Coronary artery (tissue), 2 donors: ENCODE measurements around the gene SLC4A9.

ENCODE experiments used
- DNase-seq: peaks from one replicate; pipeline ENCODE4 v3.0.0-alpha.2; 2017; ENCODE audit warnings: low spot score
- H3K27ac ChIP-seq, 2 donors: fragments of 200-600 bp; sonication (generic); one replicate each; pipeline ENCODE4 v1.5.1; 2016 to 2019
- H3K4me3 ChIP-seq: fragments of 200-600 bp; sonication (generic); 2 replicates; pipeline ENCODE4 v1.5.1; 2016; ENCODE audit warnings: mild to moderate bottlenecking, moderate library complexity
- TF ChIP-seq, protein P1 (sequence below): fragments of 200-600 bp; sonication (generic); IDR thresholded peaks from one replicate; pipeline ENCODE4 v1.5.1; 2019; ENCODE audit warnings: antibody characterized with exemption

SLC4A9 gene

GRCh38 chr5:140318792-140319191 lies 41.2 kb upstream of the SLC4A9 start:
- DNase-seq, result no peak
- TF ChIP-seq, protein P1, sequence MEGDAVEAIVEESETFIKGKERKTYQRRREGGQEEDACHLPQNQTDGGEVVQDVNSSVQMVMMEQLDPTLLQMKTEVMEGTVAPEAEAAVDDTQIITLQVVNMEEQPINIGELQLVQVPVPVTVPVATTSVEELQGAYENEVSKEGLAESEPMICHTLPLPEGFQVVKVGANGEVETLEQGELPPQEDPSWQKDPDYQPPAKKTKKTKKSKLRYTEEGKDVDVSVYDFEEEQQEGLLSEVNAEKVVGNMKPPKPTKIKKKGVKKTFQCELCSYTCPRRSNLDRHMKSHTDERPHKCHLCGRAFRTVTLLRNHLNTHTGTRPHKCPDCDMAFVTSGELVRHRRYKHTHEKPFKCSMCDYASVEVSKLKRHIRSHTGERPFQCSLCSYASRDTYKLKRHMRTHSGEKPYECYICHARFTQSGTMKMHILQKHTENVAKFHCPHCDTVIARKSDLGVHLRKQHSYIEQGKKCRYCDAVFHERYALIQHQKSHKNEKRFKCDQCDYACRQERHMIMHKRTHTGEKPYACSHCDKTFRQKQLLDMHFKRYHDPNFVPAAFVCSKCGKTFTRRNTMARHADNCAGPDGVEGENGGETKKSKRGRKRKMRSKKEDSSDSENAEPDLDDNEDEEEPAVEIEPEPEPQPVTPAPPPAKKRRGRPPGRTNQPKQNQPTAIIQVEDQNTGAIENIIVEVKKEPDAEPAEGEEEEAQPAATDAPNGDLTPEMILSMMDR, result no peak
- no peak overlapping the region for H3K4me3 ChIP-seq

GRCh38 chr5:140319833-140320232 lies 40.2 kb upstream of the SLC4A9 start:
- TF ChIP-seq, protein P1, result no peak
- Histone ChIP-seq H3K4me3 (no peak overlapping the region), H3K27ac (no peak overlapping the region)
- DNase-seq, result no peak

More at GRCh38 chr5:140318792-140319191, 41.2 kb upstream of the SLC4A9 start:
- no peak overlapping the region for H3K27ac ChIP-seq

- Histone ChIP-seq H3K4me3 (no peak overlapping the region), H3K27ac (peak overlapping the region in 1 of 2 donors; percentile 80)
- TF ChIP-seq, protein P1, result no peak
- DNase-seq, result no peak
These were observed 38.2 kb upstream of the SLC4A9 start for GRCh38 chr5:140321796-140322195.

DNA sequence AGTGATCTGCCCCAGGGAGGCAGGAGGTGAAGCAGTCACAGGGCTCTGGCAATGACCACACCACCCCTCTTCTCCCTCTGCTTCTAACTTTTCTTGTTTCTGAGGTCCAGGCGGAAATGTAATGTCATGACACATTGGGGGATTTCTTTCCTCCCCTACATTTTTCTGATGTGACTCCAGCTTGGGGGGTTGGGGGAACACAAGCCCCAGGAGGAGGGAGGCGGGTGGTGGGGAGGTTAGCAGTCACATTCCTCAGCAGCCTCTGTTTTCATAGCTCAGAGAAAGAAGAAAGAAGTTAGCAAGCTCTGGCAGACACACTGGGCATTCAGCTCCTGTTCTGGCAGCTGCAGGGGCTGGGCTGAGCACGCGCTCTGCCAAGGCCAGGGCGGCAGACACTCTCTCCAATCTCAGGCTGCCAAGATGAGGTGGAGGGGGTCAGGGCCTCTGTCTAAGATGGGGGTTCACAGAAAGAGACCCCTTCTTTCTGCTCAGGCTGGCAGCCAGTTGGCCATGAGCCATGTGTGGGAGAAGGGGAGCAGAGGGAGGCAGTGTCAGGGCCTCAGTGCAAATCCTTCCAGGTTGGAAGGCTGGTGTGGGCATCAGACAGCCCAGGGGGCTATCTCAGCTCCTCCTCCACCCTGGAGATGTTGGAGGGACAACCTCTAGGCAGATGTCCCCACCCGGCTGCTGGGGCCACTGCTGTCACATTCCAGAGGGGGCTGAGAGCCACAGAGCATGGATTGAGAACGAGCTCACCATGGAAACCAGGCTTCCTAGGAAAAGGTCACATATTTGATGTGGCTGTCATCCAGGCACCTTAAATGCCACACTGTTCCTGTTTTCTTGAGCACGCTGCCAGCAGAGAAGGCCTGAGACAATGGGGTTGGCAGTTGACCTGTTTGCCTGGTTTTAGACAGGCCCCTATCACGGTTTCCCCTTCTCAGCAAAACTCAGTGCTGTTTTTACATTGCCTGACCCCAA lies 37.0 kb upstream of the SLC4A9 start:
- peak; percentile 76 for DNase-seq
- TF ChIP-seq, protein P1, result no peak
- H3K4me3 ChIP-seq, result no peak overlapping the region
- H3K27ac ChIP-seq, result peak overlapping the region; percentile 65 to 80

- no peak overlapping the region for H3K4me3 ChIP-seq
- peak overlapping the region; percentile 27 to 65 for H3K27ac ChIP-seq
- TF ChIP-seq, protein P1, result no peak
- no peak for DNase-seq
These were observed 35.9 kb upstream of the SLC4A9 start for GRCh38 chr5:140324041-140324600.

GRCh38 chr5:140324617-140325241 lies 35.3 kb upstream of the SLC4A9 start:
- H3K27ac ChIP-seq, result peak overlapping the region; percentile 27 to 65
- TF ChIP-seq, protein P1, result no peak

More at GRCh38 chr5:140324617-140325241, 35.3 kb upstream of the SLC4A9 start:
- no peak overlapping the region for H3K4me3 ChIP-seq
- no peak for DNase-seq
